H9 (cell line): ENCODE data around the gene GNA15. TPM values are rescaled to one million over a fixed set of nuclear protein-coding genes. Genes with fewer than 3 reads are reported as not detected.

Source experiments
- DNase-seq: peaks from one replicate; pipeline ENCODE4 v3.0.0-alpha.2; 2017
- H2AFZ ChIP-seq: one replicate; pipeline ENCODE4 v1.6.1; 2013; ENCODE audit warnings: mild to moderate bottlenecking, low read length, control low read depth, moderate library complexity
- H2AK5ac ChIP-seq: 2 replicates; pipeline ENCODE4 v1.6.1; 2013; ENCODE audit warnings: low read length, control low read depth, mixed read lengths; ENCODE audit not compliant: insufficient read length
- H2BK120ac ChIP-seq: one replicate; pipeline ENCODE4 v1.6.1; 2013; ENCODE audit warnings: low read depth, mild to moderate bottlenecking, low read length, control low read depth, inconsistent platforms; ENCODE audit not compliant: poor library complexity, severe bottlenecking
- H2BK12ac ChIP-seq: 2 replicates; pipeline ENCODE4 v1.6.1; 2013; ENCODE audit warnings: low read length, control low read depth, mixed read lengths, low read depth; ENCODE audit not compliant: insufficient read length
- H2BK15ac ChIP-seq: 2 replicates; pipeline ENCODE4 v1.6.1; 2013; ENCODE audit warnings: low read depth, low read length, control low read depth
- H2BK20ac ChIP-seq: one replicate; pipeline ENCODE4 v1.6.1; 2013; ENCODE audit warnings: low read depth, mild to moderate bottlenecking, low read length, control low read depth, inconsistent platforms; ENCODE audit not compliant: poor library complexity, severe bottlenecking
- H2BK5ac ChIP-seq: 2 replicates; pipeline ENCODE4 v1.6.1; 2013; ENCODE audit warnings: low read length, control low read depth, mixed read lengths; ENCODE audit not compliant: insufficient read length
- H3K14ac ChIP-seq: 2 replicates; pipeline ENCODE4 v1.6.1; 2013; ENCODE audit warnings: low read length, control low read depth; ENCODE audit not compliant: insufficient read depth
- H3K18ac ChIP-seq: 2 replicates; pipeline ENCODE4 v1.6.1; 2013; ENCODE audit warnings: low read depth, mild to moderate bottlenecking, mixed read lengths, low read length, control low read depth; ENCODE audit not compliant: insufficient read length
- H3K23ac ChIP-seq: 2 replicates; pipeline ENCODE4 v1.6.1; 2013; ENCODE audit warnings: low read length, control low read depth, mixed read lengths, low read depth; ENCODE audit not compliant: insufficient read length
- H3K23me2 ChIP-seq: 2 replicates; pipeline ENCODE4 v1.6.1; 2013; ENCODE audit warnings: low read depth, mild to moderate bottlenecking, mixed read lengths, low read length, control low read depth; ENCODE audit not compliant: insufficient read length, poor library complexity, severe bottlenecking
- H3K27ac ChIP-seq: 2 replicates; pipeline ENCODE4 v1.5.1; 2013; ENCODE audit warnings: low read length, control low read depth, mixed read lengths, low read depth; ENCODE audit not compliant: insufficient read length
- H3K27me3 ChIP-seq: 2 replicates; pipeline ENCODE4 v1.6.1; 2013; ENCODE audit warnings: low read length, control low read depth, inconsistent platforms; ENCODE audit not compliant: insufficient read depth
- H3K4ac ChIP-seq: 2 replicates; pipeline ENCODE4 v1.6.1; 2013; ENCODE audit warnings: low read depth, mild to moderate bottlenecking, control low read depth, inconsistent platforms, low read length, moderate library complexity
- H3K4me1 ChIP-seq: 2 replicates; pipeline ENCODE4 v1.6.1; 2013; ENCODE audit warnings: low read length, control low read depth, inconsistent platforms; ENCODE audit not compliant: insufficient read depth
- H3K4me2 ChIP-seq: 2 replicates; pipeline ENCODE4 v1.6.1; 2013; ENCODE audit warnings: low read length, control low read depth, mixed read lengths; ENCODE audit not compliant: insufficient read length, insufficient read depth
- H3K56ac ChIP-seq: 2 replicates; pipeline ENCODE4 v1.6.1; 2013; ENCODE audit warnings: low read depth, mild to moderate bottlenecking, mixed read lengths, low read length, control low read depth; ENCODE audit not compliant: insufficient read length
- H3K79me1 ChIP-seq: 2 replicates; pipeline ENCODE4 v1.6.1; 2013; ENCODE audit warnings: low read depth, mild to moderate bottlenecking, moderate library complexity, low read length, control low read depth, inconsistent platforms; ENCODE audit not compliant: insufficient read depth, poor library complexity, severe bottlenecking
- H3K79me2 ChIP-seq: 2 replicates; pipeline ENCODE4 v1.6.1; 2013; ENCODE audit warnings: low read length, control low read depth, inconsistent platforms; ENCODE audit not compliant: insufficient read depth
- H3K9ac ChIP-seq: 2 replicates; pipeline ENCODE4 v1.6.1; 2013; ENCODE audit warnings: low read length, control low read depth, mixed read lengths; ENCODE audit not compliant: insufficient read length; ENCODE audit errors: extremely low read depth
- H3K9me3 ChIP-seq: one replicate; pipeline ENCODE4 v1.6.1; 2013; ENCODE audit warnings: low read depth, low read length, inconsistent platforms; ENCODE audit not compliant: control insufficient read depth
- H3T11ph ChIP-seq: one replicate; pipeline ENCODE4 v1.6.1; 2013; ENCODE audit warnings: mild to moderate bottlenecking, low read length, control low read depth, inconsistent platforms
- H4K20me1 ChIP-seq: one replicate; pipeline ENCODE4 v1.6.1; 2013; ENCODE audit not compliant: control insufficient read depth, insufficient read length, insufficient read depth
- H4K5ac ChIP-seq: 2 replicates; pipeline ENCODE4 v1.6.1; 2013; ENCODE audit warnings: low read depth, mild to moderate bottlenecking, mixed read lengths, low read length, control low read depth; ENCODE audit not compliant: insufficient read length
- H4K8ac ChIP-seq: replicated peaks from 2 replicates; pipeline ENCODE4 v1.6.1; 2013; ENCODE audit warnings: low read length, control low read depth, mixed read lengths, low read depth; ENCODE audit not compliant: insufficient read length
- H4K91ac ChIP-seq: 2 replicates; pipeline ENCODE4 v1.6.1; 2013; ENCODE audit warnings: low read depth, mild to moderate bottlenecking, moderate library complexity, mixed read lengths, low read length, control low read depth; ENCODE audit not compliant: insufficient read length
- H3K27ac Mint-ChIP-seq, 3 experiments: 2 replicates in 2 of 3; 3 replicates in 1 of 3; pipeline ENCODE4 v1.8.0; 2020 to 2021; ENCODE audit warnings: mixed read lengths in 3 of 3, mild to moderate bottlenecking in 1 of 3, moderate library complexity in 1 of 3
- H3K27me3 Mint-ChIP-seq: 2 replicates; pipeline ENCODE4 v1.8.0; 2021; ENCODE audit warnings: low read depth, mild to moderate bottlenecking, moderate library complexity, mixed read lengths
- H3K36me3 Mint-ChIP-seq, 3 experiments: 2 replicates in 2 of 3; 3 replicates in 1 of 3; pipeline ENCODE4 v1.8.0; 2020 to 2021; ENCODE audit warnings: low read depth in 3 of 3, mixed read lengths in 3 of 3; ENCODE audit not compliant: insufficient read depth in 1 of 3
- H3K4me1 Mint-ChIP-seq, 2 experiments: 2 replicates each; pipeline ENCODE4 v1.8.0; 2020; ENCODE audit warnings: mixed read lengths in 2 of 2
- H3K4me3 Mint-ChIP-seq, 2 experiments: 2 replicates in 1 of 2; 3 replicates in 1 of 2; pipeline ENCODE4 v1.8.0; 2020 to 2021; ENCODE audit warnings: mild to moderate bottlenecking in 2 of 2, mixed read lengths in 2 of 2, moderate library complexity in 1 of 2
- H3K9me3 Mint-ChIP-seq, 2 experiments: 2 replicates in 1 of 2; 3 replicates in 1 of 2; pipeline ENCODE4 v1.8.0; 2020; ENCODE audit warnings: mild to moderate bottlenecking in 2 of 2, mixed read lengths in 2 of 2, moderate library complexity in 1 of 2
- CTCF ChIP-seq: fragments of 200-600 bp; sonication (generic); conservative IDR thresholded peaks from 3 replicates; pipeline ENCODE4 v1.8.0; 2021; ENCODE audit warnings: antibody characterized with exemption, mild to moderate bottlenecking
- WGBS: extraction: QIAGEN DNeasy Blood & Tissue Kit; methylation state at CpG from one replicate; pipeline ENCODE4 v1.1.7; 2013; ENCODE audit warnings: missing lambda C conversion rate, low lambda C conversion rate, mixed read lengths; ENCODE audit not compliant: insufficient read length; ENCODE audit errors: extremely low coverage; 5-methylcytosine and 5-hydroxymethylcytosine counted together
- total RNA-seq: library from RNA; stranded (reverse); gene quantifications from 2 replicates; pipeline ENCODE4 v1.2.1, GENCODE V29; 2021

The GNA15 gene
- total RNA-seq, 1 experiment from 2014 or later = not detected

- H3K27ac Mint-ChIP-seq = no peak overlapping the region
- Histone ChIP-seq H3K56ac (no peak overlapping the region), H3T11ph (no peak overlapping the region), H2BK12ac (no peak overlapping the region), H3K79me2 (no peaks in the 10 kb centered on the region), H4K91ac (no peak overlapping the region), H3K4me2 (no peak overlapping the region), H4K8ac (no peak overlapping the region), H2BK120ac (no peak overlapping the region), H4K20me1 (no peaks in the 10 kb centered on the region), H3K4ac (no peak overlapping the region), H3K23ac (no peak overlapping the region), H3K9me3 (no peaks in the 10 kb centered on the region), H2AK5ac (no peak overlapping the region), H3K27ac (no peak overlapping the region), H3K18ac (no peak overlapping the region), H3K14ac (no peak overlapping the region), H3K9ac (no peak overlapping the region), H2BK20ac (no peak overlapping the region), H2BK15ac (no peak overlapping the region), H3K4me1 (no peaks in the 10 kb centered on the region; the same call in 1 of the 2 replicates), H3K23me2 (no peaks in the 10 kb centered on the region), H2BK5ac (no peak overlapping the region), H2AFZ (no peak overlapping the region), H4K5ac (no peak overlapping the region), H3K79me1 (no peaks in the 10 kb centered on the region), H3K27me3 (no peaks in the 10 kb centered on the region)
- H3K9me3 Mint-ChIP-seq = no peaks in the 10 kb centered on the region
- no peaks in the 10 kb centered on the region for H3K27me3 Mint-ChIP-seq
- no peak for DNase-seq
- H3K36me3 Mint-ChIP-seq = peaks cover 0 to 4% (median 0%) of the 10 kb centered on the region in 3 experiments; a peak in 3 of 7 replicates
- no peak for TF ChIP-seq CTCF
- WGBS = no CpG with 5 or more reads among the region's 29 CpGs
- H3K4me1 Mint-ChIP-seq = peaks cover 2 to 11% of the 10 kb centered on the region in 2 experiments; a peak in 3 of 4 replicates
- no peak overlapping the region for H3K4me3 Mint-ChIP-seq
These were observed 21.0 kb upstream of the GNA15 start for GRCh38 chr19:3114811-3115210.
